Stimulated activated CD8-positive, alpha-beta memory T cell treated with anti-CD3 and anti-CD28 coated beads, Interleukin-4, amount 100 ng/mL, for 24 hours (primary cell): ENCODE measurements around the gene SIT1.

ENCODE experiments used
- DNase-seq: peaks from one replicate; pipeline ENCODE4 v3.0.0-alpha.2; 2020; ENCODE audit warnings: low read depth

The SIT1 gene

DNA sequence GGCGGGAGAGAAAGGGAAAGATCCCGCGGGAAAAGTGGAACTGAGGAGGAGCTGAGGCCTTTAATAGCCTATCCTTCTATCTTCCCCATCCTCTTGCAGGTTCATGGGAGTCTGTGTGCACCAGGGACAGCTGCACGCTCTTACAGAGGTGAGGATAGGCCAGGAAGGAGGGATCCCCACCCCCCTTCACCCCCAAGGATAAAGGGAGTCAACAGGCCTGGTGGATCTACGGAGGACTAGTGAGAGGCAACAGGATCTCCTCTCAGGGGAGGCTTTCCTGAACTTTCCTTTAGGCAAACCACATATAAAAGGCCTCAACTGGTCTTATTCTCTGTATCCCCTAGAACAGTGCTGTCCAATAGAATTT lies 44.6 kb downstream of the SIT1 start:
- DNase-seq: no peak

- no peak for DNase-seq
Measured at GRCh38 chr9:35605351-35606137, 45.2 kb downstream of the SIT1 start.

DNA sequence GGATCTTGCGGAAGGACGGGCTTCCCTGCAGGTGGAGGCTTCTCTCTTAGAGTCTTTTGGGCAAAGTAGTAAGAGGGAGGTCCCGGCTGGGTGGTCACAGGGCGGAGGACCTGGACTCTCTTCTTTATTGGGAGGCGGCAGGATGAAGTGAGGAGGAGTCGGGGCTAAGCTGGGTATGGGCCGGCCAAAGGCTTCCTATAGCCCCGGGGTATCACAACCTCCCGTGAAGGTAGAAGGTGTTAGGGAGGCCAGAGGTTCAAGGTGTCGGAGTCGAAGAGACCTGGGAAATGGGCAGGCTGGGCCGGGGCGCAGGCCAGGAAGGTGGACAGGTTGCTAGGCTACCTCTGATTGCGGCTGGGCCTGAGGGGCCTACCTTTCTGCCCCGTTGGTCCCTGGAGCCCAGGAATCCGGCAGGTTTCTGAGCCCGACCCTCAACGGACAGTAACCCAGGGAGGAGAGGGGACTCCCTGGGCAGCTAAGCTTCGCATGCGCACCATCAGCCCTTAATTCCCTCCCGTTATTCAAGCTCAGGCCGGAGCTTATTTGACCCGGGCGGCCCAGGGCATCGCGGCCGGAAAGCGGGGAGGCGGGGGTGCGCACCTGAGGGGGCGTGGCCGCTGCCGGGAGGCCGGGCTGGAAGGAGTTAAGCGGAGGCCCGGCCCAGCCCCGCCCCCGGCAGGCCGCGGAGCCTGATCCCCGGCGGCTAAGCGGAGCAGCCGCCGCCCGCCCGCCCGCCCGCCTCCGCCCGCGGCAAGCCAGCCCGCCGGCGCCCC lies 46.0 kb downstream of the SIT1 start, which contains the start of gene TESK1:
Gene TESK1, plus strand, starts transcription at position 685 of the 773 bp plus-strand sequence. CDS start 358 bp downstream, outside the sequence.
- peak; percentile 80 for DNase-seq

GRCh38 chr9:35603986-35604577 lies 46.6 kb downstream of the SIT1 start:
- DNase-seq: peak; percentile 99

- no peak for DNase-seq
Measured at GRCh38 chr9:35603506-35603985, 47.2 kb downstream of the SIT1 start.

GRCh38 chr9:35599763-35600604 lies 50.7 kb downstream of the SIT1 start:
- DNase-seq: no peak
